ENCODE results near the gene NRDE2.

The NRDE2 gene

GRCh38 chr14:90331497-90332270 is at the start of gene NRDE2:
TSS of gene NRDE2 (minus strand) at chr14:90331941. CDS start at chr14:90331904, 37 bp downstream.
- TF ChIP-seq CTCF (conservative IDR thresholded peaks at IDR 0.05; ENCODE audit: low read depth) = no peak
- peak; percentile 94 for DNase-seq (ENCODE audit: low spot score)
- ChIA-PET POLR2A (ENCODE audit: low non-redundant PET) (no interaction called here), CTCF (interaction anchor here (0.6 to 1.6 kb wide), 2 partner anchors 57 to 126 kb away, joined by 3 to 4 read pairs; no protein-coding TSS in a partner anchor)
- peak within 1 kb of the TSS; percentile 81 for H3K27ac ChIP-seq

- CTCF ChIA-PET = interaction anchor here (0.6 kb wide), 1 partner anchor 307 kb away, joined by 5 read pairs; no protein-coding TSS in a partner anchor
- TF ChIP-seq CTCF (conservative IDR thresholded peaks at IDR 0.05; ENCODE audit: low read depth) = no peak
- no peak for DNase-seq (ENCODE audit: low spot score)
- POLR2A ChIA-PET (ENCODE audit: low non-redundant PET) = no interaction called here
- no peak overlapping the region for H3K27ac ChIP-seq
Observed at GRCh38 chr14:90381011-90381786, 49.5 kb upstream of the NRDE2 start.

- DNase-seq (ENCODE audit: low spot score) = no peak
- CTCF ChIA-PET = no interaction called here
- H3K27ac ChIP-seq = no peak overlapping the region
- POLR2A ChIA-PET (ENCODE audit: low non-redundant PET) = no interaction called here
- no peak for TF ChIP-seq CTCF (conservative IDR thresholded peaks at IDR 0.05; ENCODE audit: low read depth)
Observed at GRCh38 chr14:90379106-90379505, 47.4 kb upstream of the NRDE2 start.

GRCh38 chr14:90378249-90378648 is 46.5 kb upstream of the NRDE2 start:
- DNase-seq (ENCODE audit: low spot score) = no peak
- ChIA-PET CTCF (no interaction called here), POLR2A (ENCODE audit: low non-redundant PET) (no interaction called here)
- H3K27ac ChIP-seq = no peak overlapping the region
- no peak for TF ChIP-seq CTCF (conservative IDR thresholded peaks at IDR 0.05; ENCODE audit: low read depth)

GRCh38 chr14:90375934-90376333 is 44.2 kb upstream of the NRDE2 start:
- TF ChIP-seq CTCF (conservative IDR thresholded peaks at IDR 0.05; ENCODE audit: low read depth) = no peak
- POLR2A ChIA-PET (ENCODE audit: low non-redundant PET) = no interaction called here
- DNase-seq (ENCODE audit: low spot score) = no peak
- CTCF ChIA-PET = no interaction called here
- H3K27ac ChIP-seq = no peak overlapping the region

GRCh38 chr14:90374813-90375212 is 43.1 kb upstream of the NRDE2 start:
- CTCF ChIA-PET = interaction anchor here (0.6 to 0.7 kb wide), 4 partner anchors 26 to 421 kb away, joined by 3 read pairs; no protein-coding TSS in a partner anchor
- POLR2A ChIA-PET (ENCODE audit: low non-redundant PET) = no interaction called here
- no peak overlapping the region for H3K27ac ChIP-seq
- TF ChIP-seq CTCF (conservative IDR thresholded peaks at IDR 0.05; ENCODE audit: low read depth) = no peak
- no peak for DNase-seq (ENCODE audit: low spot score)

Measured in RWPE1 (cell line).